ENCODE measurements around the gene DNAH10.

DNA sequence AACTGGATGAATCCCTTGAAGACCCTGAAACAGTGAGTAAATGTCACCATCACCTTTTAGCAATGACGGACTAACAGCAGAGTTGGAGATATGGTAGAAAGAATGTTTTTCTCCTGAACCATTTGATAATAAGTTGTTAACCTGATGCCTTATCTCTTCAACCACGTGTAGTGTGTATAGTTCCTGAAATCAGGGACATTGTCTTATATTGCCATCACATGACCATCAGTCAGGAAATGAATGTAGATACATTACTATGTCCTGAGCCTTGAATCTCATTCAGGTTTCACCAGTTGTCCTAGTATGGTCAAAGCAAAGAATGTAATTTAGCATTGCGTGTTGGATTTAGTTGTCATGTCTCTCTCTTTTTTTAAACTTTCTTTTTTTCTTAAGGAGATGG lies 34.2 kb upstream of the DNAH10 start:
- TF ChIP-seq, protein P1, sequence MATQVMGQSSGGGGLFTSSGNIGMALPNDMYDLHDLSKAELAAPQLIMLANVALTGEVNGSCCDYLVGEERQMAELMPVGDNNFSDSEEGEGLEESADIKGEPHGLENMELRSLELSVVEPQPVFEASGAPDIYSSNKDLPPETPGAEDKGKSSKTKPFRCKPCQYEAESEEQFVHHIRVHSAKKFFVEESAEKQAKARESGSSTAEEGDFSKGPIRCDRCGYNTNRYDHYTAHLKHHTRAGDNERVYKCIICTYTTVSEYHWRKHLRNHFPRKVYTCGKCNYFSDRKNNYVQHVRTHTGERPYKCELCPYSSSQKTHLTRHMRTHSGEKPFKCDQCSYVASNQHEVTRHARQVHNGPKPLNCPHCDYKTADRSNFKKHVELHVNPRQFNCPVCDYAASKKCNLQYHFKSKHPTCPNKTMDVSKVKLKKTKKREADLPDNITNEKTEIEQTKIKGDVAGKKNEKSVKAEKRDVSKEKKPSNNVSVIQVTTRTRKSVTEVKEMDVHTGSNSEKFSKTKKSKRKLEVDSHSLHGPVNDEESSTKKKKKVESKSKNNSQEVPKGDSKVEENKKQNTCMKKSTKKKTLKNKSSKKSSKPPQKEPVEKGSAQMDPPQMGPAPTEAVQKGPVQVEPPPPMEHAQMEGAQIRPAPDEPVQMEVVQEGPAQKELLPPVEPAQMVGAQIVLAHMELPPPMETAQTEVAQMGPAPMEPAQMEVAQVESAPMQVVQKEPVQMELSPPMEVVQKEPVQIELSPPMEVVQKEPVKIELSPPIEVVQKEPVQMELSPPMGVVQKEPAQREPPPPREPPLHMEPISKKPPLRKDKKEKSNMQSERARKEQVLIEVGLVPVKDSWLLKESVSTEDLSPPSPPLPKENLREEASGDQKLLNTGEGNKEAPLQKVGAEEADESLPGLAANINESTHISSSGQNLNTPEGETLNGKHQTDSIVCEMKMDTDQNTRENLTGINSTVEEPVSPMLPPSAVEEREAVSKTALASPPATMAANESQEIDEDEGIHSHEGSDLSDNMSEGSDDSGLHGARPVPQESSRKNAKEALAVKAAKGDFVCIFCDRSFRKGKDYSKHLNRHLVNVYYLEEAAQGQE (IDR thresholded peaks at IDR 0.05; ENCODE audit: low read depth) = no peak
- TF ChIP-seq, protein P2, sequence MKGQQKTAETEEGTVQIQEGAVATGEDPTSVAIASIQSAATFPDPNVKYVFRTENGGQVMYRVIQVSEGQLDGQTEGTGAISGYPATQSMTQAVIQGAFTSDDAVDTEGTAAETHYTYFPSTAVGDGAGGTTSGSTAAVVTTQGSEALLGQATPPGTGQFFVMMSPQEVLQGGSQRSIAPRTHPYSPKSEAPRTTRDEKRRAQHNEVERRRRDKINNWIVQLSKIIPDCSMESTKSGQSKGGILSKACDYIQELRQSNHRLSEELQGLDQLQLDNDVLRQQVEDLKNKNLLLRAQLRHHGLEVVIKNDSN (IDR thresholded peaks at IDR 0.05) = no peak
- TF ChIP-seq CEBPB (IDR thresholded peaks at IDR 0.05) = no peak
- TF ChIP-seq TCF12 (IDR thresholded peaks at IDR 0.05; ENCODE audit: low read depth) = no peak

Measured in Ishikawa (cell line).